Keratinocyte (primary cell): ENCODE results near the gene NEURL3. TPM values are rescaled to one million over a fixed set of nuclear protein-coding genes. Genes with fewer than 3 reads are reported as not detected.
"Not testable (repeated sequence)": the region's sequence is repeated elsewhere in the genome, so short reads cannot be mapped to it uniquely, and the experiment has no call there.

Source experiments
- DNase-seq: peaks from one replicate; pipeline ENCODE4 v3.0.0-alpha.2; 2011; ENCODE audit warnings: low read depth, missing footprints, low spot score
- FAIRE-seq: peaks from 2 replicates; lab custom pipeline; 2011; peaks lifted over from hg19 to GRCh38; lab: Jason Lieb, UNC
- H2AFZ ChIP-seq: 2 replicates; pipeline ENCODE4 v1.6.0; 2012; ENCODE audit warnings: low read length, control low read depth, inconsistent platforms; ENCODE audit not compliant: control insufficient read depth
- H3K27ac ChIP-seq: 2 replicates; pipeline ENCODE4 v1.5.1; 2011; ENCODE audit warnings: low read length; ENCODE audit not compliant: control insufficient read depth, insufficient read depth
- H3K27me3 ChIP-seq: 3 replicates; pipeline ENCODE4 v1.6.0; 2011; ENCODE audit warnings: low read length; ENCODE audit not compliant: control insufficient read depth, insufficient read depth; ENCODE audit errors: extremely low read depth
- H3K36me3 ChIP-seq, 2 experiments: 2 replicates in 1 of 2; 3 replicates in 1 of 2; pipeline ENCODE4 v1.5.1; 2011; ENCODE audit warnings: low read length in 2 of 2, mild to moderate bottlenecking in 1 of 2; ENCODE audit not compliant: control insufficient read depth in 2 of 2, insufficient read depth in 2 of 2; ENCODE audit errors: extremely low read depth in 1 of 2
- H3K4me1 ChIP-seq: 3 replicates; pipeline ENCODE4 v1.5.1; 2011; ENCODE audit warnings: low read length; ENCODE audit not compliant: control insufficient read depth, insufficient read depth; ENCODE audit errors: extremely low read depth
- H3K4me2 ChIP-seq: 3 replicates; pipeline ENCODE4 v1.6.0; 2011; ENCODE audit warnings: low read depth, low read length; ENCODE audit not compliant: control insufficient read depth, insufficient read depth; ENCODE audit errors: extremely low read depth
- H3K4me3 ChIP-seq, 3 experiments: fragments of 200-600 bp in 1 of 3; sonication (generic) in 1 of 3; 2 replicates in 2 of 3; 3 replicates in 1 of 3; pipeline ENCODE4 v1.5.1; 2011 to 2016; ENCODE audit warnings: low read length in 3 of 3, mild to moderate bottlenecking in 3 of 3, control low read depth in 2 of 3, inconsistent platforms in 1 of 3, low read depth in 1 of 3, mixed read lengths in 1 of 3, mixed run types in 1 of 3, moderate library complexity in 1 of 3; ENCODE audit not compliant: control insufficient read depth in 2 of 3, insufficient read depth in 2 of 3; ENCODE audit errors: extremely low read depth in 1 of 3
- H3K79me2 ChIP-seq: 2 replicates; pipeline ENCODE4 v1.6.0; 2012; ENCODE audit warnings: low read length; ENCODE audit not compliant: control insufficient read depth, insufficient read depth
- H3K9ac ChIP-seq: 3 replicates; pipeline ENCODE4 v1.6.0; 2011; ENCODE audit warnings: low read length; ENCODE audit not compliant: control insufficient read depth, insufficient read depth; ENCODE audit errors: extremely low read depth
- H3K9me1 ChIP-seq: 3 replicates; pipeline ENCODE4 v1.6.0; 2011; ENCODE audit warnings: low read length; ENCODE audit not compliant: control insufficient read depth, insufficient read depth; ENCODE audit errors: extremely low read depth
- H3K9me3 ChIP-seq: 2 replicates; pipeline ENCODE4 v1.5.1; 2012; ENCODE audit warnings: low read depth, low read length; ENCODE audit not compliant: control insufficient read depth
- H4K20me1 ChIP-seq: 3 replicates; pipeline ENCODE4 v1.6.0; 2011; ENCODE audit warnings: low read length; ENCODE audit not compliant: control insufficient read depth, insufficient read depth; ENCODE audit errors: extremely low read depth
- EZH2 ChIP-seq: IDR thresholded peaks from one replicate; pipeline ENCODE4 v1.6.1; 2012; ENCODE audit warnings: inconsistent platforms, mild to moderate bottlenecking, low read length, moderate library complexity
- dilution Hi-C: fragments of 300-500 bp; cut with MboI; formaldehyde crosslinking; loops from one replicate; pipeline ENCODE4 v1.7.0; 2020; ENCODE audit warnings: low sequenced_read_pairs; ENCODE audit not compliant: extremely low pct_ligation_motif_present
- polyA minus RNA-seq, 3 experiments: library from RNA; depleted of rRNA, polyadenylated mRNA; stranded (reverse); fragments of >200 nt; gene quantifications; 1 replicate in 1 of 3; 2 replicates in 1 of 3; 3 replicates in 1 of 3; pipeline ENCODE4 v1.2.3, GENCODE V29; 2011
- polyA plus RNA-seq, 5 experiments: library from polyadenylated mRNA; depleted of rRNA in 3 of 5; stranded (reverse) in 3 of 5; stranded (forward) in 1 of 5; unstranded in 1 of 5; fragments of >200 nt; gene quantifications; 1 replicate in 1 of 5; 2 replicates in 3 of 5; 3 replicates in 1 of 5; pipeline versions ENCODE4 v1.2.1 to v1.2.3, GENCODE V29; 2011 to 2012; ENCODE audit warnings: missing spikeins in 2 of 5, low read depth in 1 of 5, low replicate concordance in 1 of 5
- TF ChIP-seq, protein P1 (sequence below), 3 experiments: IDR thresholded peaks in 1 of 3; conservative IDR thresholded peaks in 1 of 3; optimal IDR thresholded peaks in 1 of 3; 2 replicates in 2 of 3; 3 replicates in 1 of 3; pipeline versions ENCODE3 to v1.5.1; 2011; ENCODE audit warnings: low read length in 3 of 3, mild to moderate bottlenecking in 3 of 3, moderate library complexity in 2 of 3, control low read depth in 1 of 3, inconsistent platforms in 1 of 3; ENCODE audit not compliant: insufficient read depth in 2 of 3; ENCODE audit errors: extremely low read depth in 1 of 3

The NEURL3 gene
- polyA plus RNA-seq: 0.05 to 0.06 TPM in 2 of 3 replicates, not detected in the other
- polyA plus RNA-seq (2011; ENCODE audit: low read depth): not detected
- polyA plus RNA-seq (2011; cell fraction: cytosol; rRNA removed): not detected in 2 replicates
- polyA plus RNA-seq (2011; cell fraction: nucleus; rRNA removed): 0.15 and 0.48 TPM in 2 replicates
- 0.20 TPM in 1 of 2 replicates, not detected in the other for polyA plus RNA-seq (2012; ENCODE audit: low replicate concordance)
- polyA minus RNA-seq: not detected in 3 replicates
- polyA minus RNA-seq (2011; cell fraction: cytosol; rRNA and poly(A)+ RNA removed): not detected
- 0.32 TPM in 1 of 2 replicates, not detected in the other for polyA minus RNA-seq (2011; cell fraction: nucleus; rRNA and poly(A)+ RNA removed)

DNA sequence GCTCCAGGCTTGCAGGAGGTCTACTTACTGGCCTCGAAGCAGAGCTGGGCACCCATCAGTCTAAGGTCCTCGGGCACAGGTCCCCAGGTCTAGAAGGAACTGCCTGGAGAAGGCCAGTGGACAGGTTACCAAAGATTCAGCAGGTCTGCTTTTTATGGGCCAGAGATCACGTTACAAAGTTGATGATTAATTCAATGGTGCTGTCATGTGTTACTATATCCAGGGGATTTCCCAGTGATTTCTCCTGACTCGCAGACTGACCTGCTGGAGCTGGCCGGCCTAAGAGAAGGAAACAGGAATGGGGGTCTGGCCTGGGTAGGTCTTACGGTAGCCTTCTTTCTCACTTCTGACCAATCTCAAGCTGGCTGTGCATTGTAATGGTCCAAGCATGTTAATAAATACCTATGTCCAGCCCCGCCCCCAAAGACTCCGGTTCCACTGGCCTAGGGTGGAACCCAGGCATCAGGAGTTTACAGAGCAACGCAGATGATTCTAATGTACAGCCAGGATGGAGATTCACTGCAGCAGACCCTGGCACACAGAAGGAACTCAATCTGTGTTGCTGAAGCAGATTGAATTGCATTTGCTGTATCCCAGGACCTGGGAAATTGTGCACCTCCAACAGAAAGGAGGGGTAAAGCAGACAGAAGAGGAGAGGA, at the start of gene NEURL3:
Gene NEURL3, minus strand, starts transcription at position 127 of the 659 bp plus-strand sequence. Its CDS starts 71 bp downstream, at position 56.
- no peaks in the 10 kb centered on the region for H3K79me2 ChIP-seq
- peaks cover 8% of the 10 kb centered on the region for H3K27me3 ChIP-seq
- no peak within 1 kb of the TSS for H3K9ac ChIP-seq
- TF ChIP-seq EZH2: no peak
- TF ChIP-seq, protein P1, sequence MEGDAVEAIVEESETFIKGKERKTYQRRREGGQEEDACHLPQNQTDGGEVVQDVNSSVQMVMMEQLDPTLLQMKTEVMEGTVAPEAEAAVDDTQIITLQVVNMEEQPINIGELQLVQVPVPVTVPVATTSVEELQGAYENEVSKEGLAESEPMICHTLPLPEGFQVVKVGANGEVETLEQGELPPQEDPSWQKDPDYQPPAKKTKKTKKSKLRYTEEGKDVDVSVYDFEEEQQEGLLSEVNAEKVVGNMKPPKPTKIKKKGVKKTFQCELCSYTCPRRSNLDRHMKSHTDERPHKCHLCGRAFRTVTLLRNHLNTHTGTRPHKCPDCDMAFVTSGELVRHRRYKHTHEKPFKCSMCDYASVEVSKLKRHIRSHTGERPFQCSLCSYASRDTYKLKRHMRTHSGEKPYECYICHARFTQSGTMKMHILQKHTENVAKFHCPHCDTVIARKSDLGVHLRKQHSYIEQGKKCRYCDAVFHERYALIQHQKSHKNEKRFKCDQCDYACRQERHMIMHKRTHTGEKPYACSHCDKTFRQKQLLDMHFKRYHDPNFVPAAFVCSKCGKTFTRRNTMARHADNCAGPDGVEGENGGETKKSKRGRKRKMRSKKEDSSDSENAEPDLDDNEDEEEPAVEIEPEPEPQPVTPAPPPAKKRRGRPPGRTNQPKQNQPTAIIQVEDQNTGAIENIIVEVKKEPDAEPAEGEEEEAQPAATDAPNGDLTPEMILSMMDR (optimal IDR thresholded peaks at IDR 0.05 in 1 of 3, IDR thresholded peaks at IDR 0.05 in 1 of 3, conservative IDR thresholded peaks at IDR 0.05 in 1 of 3; ENCODE audit: extremely low read depth in 1 of 3, insufficient read depth in 2 of 3, low read length in 3 of 3): no peak
- H3K9me3 ChIP-seq: no peaks in the 10 kb centered on the region
- H2AFZ ChIP-seq: no peak within 1 kb of the TSS
- peaks cover 19% of the 10 kb centered on the region for H3K4me1 ChIP-seq
- no peak within 1 kb of the TSS for H3K4me3 ChIP-seq
- no peaks in the 10 kb centered on the region for H4K20me1 ChIP-seq
- peak within 1 kb of the TSS; percentile 8 for H3K27ac ChIP-seq
- peak; percentile 66 for FAIRE-seq
- no peak for DNase-seq
- H3K36me3 ChIP-seq: no peaks in the 10 kb centered on the region
- dilution Hi-C loops: no loop called here
- peak within 1 kb of the TSS; percentile 10 for H3K4me2 ChIP-seq
- H3K9me1 ChIP-seq: no peaks in the 10 kb centered on the region

DNA sequence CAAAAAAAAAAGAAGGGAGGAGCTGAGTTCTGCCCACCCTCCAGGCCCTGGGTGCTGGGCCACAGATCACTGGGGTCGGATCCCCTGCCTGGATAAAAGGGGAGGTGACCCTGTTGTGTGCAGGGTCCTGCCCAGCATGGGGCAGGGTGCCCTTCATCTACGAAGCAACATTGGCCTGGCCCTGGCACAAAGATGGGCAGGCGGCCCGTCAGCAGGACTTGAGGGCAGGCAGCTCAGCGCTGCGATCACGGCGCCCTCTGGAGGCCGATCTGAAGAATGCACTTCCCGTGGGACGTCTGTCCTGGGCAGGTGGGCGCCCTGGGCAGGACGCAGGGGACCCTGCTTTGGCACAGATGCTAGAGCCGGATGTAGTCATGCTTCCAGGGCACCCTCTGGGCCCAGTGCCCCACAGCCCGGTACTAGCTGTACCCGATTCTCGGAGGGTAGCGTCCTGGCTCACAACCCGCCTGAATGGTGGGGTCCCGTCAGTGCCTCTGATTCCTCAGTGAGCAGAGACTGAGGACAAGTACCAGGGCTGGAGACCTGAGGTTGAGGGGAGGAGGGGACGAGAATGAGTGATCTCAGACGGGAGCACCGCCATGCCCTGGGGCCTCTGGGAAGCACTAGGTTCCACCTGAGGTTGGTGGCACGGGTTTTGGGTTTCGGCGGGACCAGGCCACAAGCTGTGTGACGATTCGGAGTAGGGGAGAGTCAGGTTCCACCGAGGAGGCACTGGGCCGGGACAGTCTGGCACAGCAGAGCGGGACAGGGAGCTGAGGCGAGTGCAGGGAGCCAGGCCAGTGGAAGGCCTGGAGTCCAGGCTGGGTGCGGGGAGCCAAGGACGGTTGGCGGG, 49.4 kb upstream of the NEURL3 start:
- Histone ChIP-seq H3K36me3 (no peaks in the 10 kb centered on the region), H3K9me3 (peaks cover 2% of the 10 kb centered on the region), H3K4me1 (peaks cover 12% of the 10 kb centered on the region), H3K27me3 (no peaks in the 10 kb centered on the region), H2AFZ (peak overlapping the region; percentile 46), H3K4me2 (peak overlapping the region; percentile 54), H3K9me1 (no peaks in the 10 kb centered on the region), H3K79me2 (no peaks in the 10 kb centered on the region), H4K20me1 (no peaks in the 10 kb centered on the region), H3K9ac (no peak overlapping the region), H3K4me3 (no peak overlapping the region), H3K27ac (no peak overlapping the region)
- no peak for TF ChIP-seq EZH2
- TF ChIP-seq, protein P1 (optimal IDR thresholded peaks at IDR 0.05 in 1 of 3, IDR thresholded peaks at IDR 0.05 in 1 of 3, conservative IDR thresholded peaks at IDR 0.05 in 1 of 3; ENCODE audit: extremely low read depth in 1 of 3, insufficient read depth in 2 of 3, low read length in 3 of 3): peak in 2 of 3 experiments; percentile 89 to 99
- dilution Hi-C loops: no loop called here
- DNase-seq (no peak), FAIRE-seq (peak; percentile 74)

DNA sequence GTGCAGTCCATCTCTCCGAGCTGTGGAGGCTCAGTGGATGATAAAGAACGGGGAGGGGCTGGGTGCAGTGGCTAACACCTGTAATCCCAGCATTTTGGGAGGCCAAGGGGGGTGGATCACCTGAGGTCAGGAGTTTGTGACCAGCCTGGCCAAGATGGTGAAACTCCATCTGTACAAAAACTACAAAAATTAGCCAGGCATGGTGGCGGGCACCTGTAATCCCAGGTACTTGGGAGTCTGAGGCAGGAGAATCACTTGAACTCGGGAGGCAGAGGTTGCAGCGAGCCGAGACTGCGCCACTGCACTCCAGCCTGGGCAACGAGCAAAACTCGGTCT, 48.8 kb upstream of the NEURL3 start:
- DNase-seq, FAIRE-seq, H3K27ac ChIP-seq, H3K79me2 ChIP-seq, dilution Hi-C loops, H3K27me3 ChIP-seq, H3K9me1 ChIP-seq, H4K20me1 ChIP-seq, H3K9ac ChIP-seq, H3K9me3 ChIP-seq, H3K36me3 ChIP-seq, H2AFZ ChIP-seq, H3K4me3 ChIP-seq: not testable (repeated sequence)
- Histone ChIP-seq H3K4me2 (peak overlapping the region; percentile 54), H3K4me1 (peaks cover 12% of the 10 kb centered on the region)
